Stimulated activated CD8-positive, alpha-beta memory T cell treated with anti-CD3 and anti-CD28 coated beads, Interleukin-15, amount 100 ng/mL, for 1 hour (primary cell): ENCODE data around the gene CDH4.

Experiments
- DNase-seq: peaks from one replicate; pipeline ENCODE4 v3.0.0-alpha.2; 2020; ENCODE audit warnings: low read depth

Gene CDH4

DNA sequence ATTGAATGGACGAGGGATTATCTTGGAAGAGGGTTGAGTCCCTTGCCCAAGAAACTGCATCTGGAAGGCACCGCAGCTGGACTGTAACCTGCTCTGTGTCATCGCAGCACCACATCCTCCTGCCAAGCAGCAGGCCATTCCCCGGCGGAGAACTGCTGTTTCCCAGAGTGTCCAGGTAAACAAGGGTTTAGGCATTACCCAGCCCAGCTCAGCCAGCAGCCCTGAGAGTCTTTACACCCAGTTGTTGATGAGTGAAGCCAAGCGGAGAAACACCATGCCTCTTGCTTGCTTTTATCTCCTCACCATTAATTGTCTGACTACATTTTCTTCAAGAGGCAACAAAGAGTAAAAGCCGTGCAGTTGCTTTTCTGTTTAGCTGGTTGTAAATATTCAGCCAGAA lies 104.1 kb downstream of the CDH4 start:
- no peak for DNase-seq

DNA sequence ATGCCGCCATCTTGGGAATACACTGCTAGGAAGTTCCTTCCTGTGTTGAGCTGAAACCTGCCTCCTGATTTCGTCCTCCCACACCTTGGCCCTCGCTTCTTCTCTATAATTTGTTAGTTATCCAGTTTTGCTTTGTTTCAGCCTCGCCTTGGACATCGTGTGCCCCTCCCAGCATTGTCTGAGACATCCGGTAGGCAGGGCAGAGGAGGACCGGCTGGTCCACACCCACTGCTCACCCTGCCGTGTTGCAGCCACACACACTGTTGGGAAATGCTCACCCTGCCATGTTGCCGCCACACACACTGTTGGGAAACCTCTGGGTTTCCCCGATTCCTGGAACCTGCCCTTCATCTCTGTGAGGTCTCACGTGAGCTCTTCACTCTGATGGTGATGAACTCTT lies 105.1 kb downstream of the CDH4 start:
- DNase-seq = no peak

DNA sequence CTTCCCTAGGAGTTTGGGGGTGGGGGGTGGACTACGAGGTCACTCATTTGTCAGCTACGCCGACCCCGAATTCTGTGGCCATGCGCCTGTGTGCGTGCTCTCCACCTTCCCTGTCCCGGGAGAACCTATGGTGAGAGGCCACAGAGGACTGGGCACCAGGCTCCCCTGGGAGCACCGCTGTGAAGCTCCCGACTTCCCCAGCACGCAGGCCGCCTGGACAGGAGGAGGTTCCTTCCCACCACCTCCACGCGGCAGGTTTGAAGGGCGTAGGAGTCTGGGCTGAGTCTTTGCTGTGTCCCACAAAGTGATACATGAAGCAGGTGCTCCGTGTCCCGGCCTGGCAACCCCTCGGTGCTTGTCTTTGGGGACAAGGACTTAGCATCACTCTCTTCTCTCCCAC lies 107.2 kb downstream of the CDH4 start:
- no peak for DNase-seq

DNA sequence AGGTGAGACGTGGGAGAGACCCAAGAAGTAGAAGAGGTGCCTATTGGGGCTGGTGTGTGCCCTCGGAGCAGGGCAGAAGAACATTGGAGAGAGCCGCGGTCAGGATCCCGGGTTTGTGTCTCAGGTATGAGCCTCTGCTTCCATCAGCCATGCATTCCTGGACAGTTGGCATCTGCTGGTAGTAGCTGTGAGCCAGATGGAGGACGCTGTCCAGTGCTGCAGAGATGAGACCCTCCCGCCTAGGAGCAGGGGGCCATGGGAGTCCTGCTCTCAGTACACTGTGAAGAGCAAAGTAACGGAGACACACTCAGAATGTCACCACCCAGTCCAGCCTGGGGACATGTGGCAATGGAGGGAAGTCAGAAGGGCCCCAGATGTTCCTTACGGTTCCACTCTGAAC lies 108.2 kb downstream of the CDH4 start:
- DNase-seq = no peak

DNA sequence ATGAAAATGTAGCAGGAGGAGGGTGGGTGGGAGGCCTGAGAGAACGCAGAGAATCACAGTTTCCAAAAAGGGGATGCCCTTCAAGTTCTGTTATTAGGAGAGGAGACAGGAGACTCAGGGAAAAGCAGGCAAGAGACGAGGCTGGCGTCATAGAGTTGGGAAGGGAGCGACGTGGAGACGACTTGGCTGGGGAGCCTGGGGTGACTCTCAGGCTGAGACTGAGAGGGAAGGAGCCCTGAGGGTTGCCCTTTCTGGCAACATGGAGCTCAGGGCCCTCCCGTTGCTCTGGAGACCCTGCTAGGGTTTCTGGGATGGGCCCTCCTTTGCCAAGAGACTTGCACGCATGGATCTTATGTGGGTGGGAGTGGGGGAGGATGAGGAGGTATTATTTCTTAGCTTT lies 108.9 kb downstream of the CDH4 start:
- no peak for DNase-seq

DNA sequence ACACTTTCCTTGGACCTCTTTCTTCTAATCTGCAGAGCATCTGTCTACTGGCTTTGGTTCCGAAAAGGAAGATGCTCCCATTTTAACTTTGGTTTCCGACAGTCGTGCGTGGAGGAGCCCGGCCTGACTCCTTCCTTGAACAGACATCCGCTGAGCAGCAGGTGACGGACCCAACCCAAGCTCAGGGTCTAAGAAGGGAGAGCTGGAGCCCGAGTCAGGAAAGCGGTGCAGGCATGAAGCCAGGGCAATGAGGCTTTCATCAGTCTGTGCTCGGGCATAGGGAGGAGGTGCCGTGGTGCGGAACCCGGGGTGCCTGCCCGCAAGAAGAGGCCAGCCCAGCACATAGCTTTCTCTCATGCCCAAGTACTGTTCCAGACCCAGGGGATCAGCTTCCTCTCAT lies 109.4 kb downstream of the CDH4 start:
- DNase-seq = no peak

DNA sequence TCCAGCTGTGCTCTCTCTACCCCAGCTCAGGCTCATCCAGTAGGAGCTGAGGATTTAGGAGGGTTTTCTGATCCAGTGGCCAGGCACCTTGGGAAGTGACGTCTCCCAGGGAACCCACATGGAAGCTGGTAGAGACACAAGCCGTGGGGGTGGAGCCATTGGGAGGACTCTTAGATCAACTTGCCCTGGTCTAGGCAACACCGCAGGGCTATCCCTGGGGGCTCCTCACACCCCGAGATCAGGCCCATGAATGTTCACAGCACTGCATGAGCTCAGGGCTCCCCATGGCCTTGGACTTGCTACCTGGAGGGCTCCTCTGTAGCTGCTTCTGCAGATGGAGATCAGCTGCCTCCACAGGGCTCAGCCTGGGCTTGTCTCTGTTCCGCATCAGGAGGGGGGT lies 112.1 kb downstream of the CDH4 start:
- DNase-seq = no peak

DNA sequence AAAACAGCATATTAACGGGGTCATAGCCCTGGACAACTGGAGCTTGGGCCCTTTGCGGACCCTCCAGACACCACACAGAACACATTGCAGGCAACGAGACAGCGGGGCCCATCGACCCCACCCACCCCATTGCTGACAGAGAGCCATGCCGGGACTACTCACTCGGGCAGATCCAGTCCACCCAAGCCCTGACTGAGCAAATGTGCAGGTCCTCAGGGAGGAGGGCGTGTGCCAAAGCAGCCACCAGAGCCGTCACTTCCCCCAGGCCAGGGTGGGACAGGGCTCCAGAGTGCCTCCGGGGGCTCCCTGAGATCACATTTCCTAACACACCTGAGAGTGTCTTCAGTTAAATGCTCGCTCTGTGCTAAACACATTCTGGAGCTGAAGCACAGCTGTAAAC lies 114.9 kb downstream of the CDH4 start:
- no peak for DNase-seq

DNA sequence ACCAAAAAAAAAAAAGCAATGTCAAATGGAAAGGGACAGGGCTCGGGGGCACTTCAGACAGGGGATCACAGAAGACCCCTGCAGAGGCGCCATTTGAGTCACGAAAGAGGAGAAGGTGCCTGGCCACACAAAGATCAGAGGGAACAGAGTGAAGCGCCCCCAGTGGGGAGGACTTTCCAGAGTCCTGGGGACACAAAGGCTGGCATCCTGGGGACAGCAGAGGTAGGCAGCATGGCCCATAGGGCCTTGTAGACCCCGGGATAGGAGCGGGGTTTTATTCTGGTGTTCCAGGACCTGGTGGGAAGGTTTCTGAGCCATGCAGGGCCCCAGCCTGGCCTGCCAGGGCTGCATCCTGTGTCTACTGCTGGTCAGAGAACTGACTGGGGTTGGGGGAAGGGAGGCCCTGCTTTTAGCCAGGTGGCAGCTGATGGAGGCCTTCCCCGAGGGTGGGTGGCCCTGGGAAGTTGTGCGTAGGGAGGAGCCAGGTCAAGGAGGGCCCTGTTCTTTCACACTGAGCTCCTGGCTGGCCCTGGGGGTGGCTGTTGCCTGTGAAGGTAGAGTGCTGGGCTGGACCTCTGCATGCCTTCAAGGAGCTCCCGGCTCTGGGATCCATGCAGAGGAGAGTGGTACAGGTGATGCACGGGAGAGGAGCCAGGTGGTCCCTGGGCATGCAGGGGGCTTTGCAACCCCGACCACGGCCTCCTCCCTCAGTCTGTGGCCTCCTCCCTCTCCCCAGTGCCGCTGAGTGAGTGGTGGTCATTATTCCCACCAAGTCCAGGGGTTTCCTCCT lies 117.9 kb downstream of the CDH4 start:
- DNase-seq = no peak

DNA sequence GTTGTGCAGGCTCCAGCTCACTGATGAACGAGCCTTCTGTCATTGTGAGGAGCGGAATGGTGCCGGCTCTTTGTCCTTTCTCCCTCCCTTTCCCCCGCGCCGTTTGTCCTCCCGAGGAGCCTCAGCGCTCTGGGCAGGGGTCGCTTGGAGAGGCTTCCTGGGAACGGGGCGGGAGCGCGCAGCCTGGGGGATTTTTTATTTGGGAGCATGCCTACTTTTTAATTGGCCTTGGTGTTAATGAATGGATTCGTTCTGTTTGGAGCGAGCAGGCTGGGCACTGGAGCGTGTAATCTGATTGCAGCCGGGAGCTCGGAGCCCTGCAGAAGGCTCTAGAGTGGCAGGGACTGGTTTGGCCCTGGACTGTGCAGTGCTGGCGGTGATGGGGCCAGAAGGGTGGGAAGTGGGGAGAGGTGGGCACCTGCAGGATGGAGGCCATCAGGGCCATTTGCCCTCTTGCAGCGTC lies 118.8 kb downstream of the CDH4 start:
- DNase-seq = no peak

DNA sequence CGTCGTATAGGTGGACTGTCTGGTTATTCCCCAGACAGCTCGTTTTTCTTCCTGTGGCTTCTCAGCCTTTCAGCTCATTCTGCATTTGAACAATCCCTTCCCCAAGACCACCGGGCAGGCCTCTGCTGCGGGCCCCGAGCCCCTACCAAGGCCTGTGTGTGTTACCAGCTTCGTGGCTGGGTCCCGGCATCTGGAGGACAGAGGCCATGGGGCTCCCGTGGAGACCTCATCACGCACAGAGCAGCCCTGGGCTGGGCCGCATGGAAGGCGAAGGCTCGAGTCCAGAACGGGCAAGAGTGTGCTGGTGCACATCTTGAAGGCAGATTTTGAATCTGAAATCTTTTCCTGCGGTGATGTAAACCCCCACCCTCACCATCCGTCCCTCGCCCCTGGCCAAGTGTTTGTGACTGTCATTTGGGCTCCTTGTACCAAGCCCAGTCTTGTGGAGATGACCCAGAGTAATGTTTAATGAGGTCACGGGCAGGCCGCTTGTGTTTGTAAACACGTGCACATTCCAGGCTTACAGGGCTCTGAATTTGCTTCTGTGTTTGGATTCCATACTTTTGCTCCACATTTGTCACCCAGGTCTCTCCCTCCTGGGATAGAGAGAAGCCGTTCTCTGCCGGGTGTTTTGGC lies 119.6 kb downstream of the CDH4 start:
- DNase-seq = no peak

DNA sequence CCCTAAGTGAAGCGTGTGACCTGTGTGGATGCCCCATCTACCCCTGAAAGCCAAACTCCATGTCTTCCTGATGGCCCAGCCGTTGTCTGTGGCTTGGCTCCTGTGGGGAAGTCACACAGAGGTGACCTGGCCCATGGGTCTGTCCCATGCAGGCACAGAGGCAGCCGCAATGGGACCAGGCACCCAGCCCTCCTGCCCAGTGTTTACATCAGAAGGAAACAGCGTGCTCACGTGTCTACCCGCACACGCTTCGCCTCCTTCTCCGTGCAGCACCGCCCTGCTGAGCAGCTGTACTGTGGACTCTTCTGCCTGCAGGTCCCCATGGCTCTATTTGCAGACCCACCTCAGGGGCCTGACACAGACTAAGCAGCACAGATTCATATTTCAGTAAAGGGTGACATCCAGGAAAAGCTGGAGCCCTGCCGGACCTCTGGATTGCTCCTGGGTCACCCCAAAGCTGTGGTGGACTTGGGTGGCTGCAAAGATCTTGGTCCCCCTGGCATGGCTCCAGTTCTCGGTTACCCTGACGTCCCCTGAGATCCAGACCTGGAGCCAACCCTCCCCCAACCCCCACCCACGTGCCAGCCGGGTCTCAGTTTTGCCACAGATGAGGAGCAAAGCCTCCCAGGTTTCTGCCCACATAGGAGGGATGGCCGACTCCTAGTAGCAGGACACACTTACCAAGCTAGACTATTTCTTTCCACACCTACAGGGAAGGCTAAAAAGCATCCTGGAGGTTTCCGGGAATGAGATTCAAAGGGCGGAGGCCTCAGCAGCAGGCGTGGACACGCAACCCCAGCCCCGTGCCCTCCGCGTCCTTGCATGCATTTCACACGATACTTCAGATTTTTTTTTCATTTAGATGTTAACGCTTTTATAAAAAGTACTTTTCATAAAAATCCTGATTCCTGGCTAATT lies 120.3 kb downstream of the CDH4 start:
- no peak for DNase-seq

DNA sequence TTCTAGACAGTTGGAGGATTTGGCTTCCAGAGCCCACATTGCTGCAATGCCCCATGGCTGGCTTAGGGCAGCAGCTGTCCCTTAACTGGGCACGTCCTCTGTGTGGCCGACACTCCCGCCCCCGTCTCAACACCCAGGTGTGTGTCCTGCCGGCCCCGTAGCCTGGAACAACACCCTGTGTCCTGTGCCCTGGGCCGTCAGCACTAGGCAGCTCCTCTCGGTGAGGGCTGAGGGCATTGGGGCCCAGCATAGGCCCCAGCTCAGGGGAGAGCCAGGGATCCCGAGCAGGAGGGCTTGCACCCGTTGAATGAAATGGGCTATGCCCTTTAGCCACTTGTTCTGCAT lies 121.0 kb downstream of the CDH4 start:
- DNase-seq = no peak

DNA sequence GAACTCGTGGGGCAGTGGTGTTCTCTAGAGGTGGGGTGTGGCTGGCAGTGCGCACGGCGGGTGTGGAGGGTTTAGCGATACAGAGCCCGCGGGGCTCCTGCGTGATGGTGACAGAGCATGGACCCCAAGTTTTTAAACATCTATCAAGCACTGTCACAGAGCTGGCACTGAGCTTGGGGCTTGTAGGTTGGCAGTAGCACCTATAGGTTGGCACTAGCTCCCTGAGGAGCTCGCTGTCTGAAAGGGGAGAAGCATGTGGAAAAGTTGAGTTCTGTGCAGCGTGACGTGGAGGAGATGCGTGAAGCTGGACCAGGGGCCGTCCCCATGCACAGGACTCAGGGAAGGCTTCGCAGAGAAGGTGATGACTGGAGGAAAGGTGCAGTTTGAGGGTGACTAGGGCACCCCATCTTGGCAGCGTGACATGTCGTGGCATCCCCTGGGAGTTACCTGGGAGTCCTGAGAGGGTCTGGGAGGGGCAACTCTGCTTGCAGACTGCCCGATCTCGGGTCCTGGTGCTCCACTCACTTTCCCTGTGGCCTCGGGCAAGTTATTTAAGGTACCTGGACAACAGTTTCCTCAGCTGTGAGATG lies 122.0 kb downstream of the CDH4 start:
- no peak for DNase-seq

DNA sequence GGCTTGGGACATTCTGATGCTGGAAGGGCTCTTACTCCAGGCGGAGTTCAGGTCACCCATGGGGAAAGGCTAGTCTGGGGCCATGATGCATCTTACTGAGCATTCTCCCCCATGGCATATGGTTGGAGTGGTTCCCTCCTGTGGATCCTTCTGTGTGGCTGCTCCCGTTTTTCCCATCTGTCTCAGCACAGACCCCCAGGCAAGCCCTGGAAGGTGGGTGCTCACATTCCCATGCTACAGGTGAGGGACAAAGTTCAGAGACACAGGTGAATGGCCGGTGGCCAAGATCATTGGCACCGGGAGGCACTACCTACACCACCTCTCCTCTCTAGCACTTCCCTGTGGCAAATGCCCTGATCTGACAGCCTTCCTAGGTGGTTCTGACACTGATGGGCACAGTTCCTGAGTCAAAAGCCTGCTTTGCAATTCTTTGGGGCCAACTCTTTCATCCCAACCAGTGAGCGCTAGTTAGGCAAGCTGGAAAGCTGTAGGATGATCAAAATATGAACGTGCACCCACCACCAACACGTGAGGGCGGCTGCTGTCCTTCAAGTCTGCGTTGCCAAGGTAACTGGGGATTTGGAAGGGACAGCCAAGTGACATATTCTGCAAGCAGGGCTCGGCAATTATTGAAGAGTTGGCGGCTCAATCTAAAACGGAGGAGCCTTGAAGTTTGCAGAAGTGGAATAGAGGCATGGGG lies 124.6 kb downstream of the CDH4 start:
- no peak for DNase-seq

DNA sequence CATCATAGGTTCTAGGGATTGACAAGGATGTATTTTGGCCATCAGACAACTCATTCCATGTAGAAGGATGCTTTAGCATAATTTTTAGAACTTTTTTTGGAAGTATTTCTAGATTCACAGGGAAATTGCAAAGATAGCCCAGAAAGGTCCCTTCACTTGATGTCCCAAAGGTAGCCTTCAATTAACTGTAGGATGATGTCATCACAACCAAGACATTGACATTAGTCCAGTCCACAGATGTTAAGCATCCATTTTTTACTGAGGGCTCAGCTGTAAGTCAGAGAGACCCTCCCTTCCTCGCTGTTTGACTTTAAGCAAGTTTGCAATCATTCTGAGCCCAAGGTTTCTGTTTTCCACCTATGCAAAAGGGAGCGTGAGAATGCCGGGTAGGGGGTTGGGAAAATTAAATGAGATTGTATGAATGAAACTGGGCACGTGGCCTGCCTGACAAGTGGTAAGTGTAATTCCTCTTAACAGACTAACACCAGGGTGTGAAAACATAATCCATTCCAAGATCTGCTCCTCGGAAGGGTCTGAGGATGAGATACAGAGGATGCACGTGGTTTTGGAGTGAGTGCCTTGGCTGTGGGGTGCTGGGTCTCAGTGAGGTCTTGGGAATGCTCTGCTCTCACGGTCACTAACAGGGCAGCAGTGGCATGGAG lies 126.8 kb downstream of the CDH4 start:
- no peak for DNase-seq

DNA sequence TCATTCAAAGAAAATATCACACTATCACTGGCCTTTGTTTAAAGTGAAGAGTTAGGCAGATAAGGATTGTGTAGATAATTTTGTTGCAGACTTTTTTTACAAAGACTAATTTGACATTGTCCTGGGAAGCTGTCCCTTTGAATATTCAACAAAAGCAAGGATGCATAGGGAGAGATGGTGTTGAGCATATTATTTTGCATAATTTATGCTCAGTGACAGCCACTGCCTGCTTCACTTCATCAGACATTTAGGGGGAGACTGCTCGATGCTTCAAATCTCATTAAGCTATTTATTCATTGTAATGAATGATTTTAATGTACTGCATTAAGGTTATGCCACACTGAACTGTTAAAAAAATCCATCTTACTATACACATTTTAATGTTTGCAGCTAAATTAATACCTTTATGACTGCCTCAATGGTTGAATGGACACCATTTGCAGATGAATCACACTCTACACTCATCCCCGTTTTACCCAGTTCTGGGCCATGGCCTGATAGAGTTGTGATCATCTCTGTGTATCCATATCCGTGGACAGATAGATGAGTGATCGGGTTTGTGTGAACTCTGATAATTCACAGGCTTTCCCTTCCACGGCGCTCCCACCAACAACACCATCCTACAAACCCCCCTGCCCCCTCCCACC lies 128.0 kb downstream of the CDH4 start:
- no peak for DNase-seq

DNA sequence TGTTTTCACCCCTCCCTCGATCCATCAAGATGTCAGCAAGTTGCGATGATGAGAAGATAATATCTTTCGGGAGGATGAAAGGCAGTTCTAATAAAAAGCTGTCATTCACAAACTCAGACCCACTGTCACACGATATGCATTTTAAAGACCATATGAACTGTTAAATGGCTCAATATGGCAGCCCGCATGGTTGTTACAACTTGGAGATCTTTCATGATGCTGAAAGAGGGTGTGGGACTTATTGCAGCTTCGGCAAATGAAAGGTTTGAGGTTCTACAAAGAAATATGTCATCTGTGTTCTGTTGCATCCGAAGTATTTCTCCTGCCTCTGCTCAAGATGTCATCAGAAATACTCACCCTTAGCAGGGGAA lies 128.5 kb downstream of the CDH4 start:
- DNase-seq = no peak

DNA sequence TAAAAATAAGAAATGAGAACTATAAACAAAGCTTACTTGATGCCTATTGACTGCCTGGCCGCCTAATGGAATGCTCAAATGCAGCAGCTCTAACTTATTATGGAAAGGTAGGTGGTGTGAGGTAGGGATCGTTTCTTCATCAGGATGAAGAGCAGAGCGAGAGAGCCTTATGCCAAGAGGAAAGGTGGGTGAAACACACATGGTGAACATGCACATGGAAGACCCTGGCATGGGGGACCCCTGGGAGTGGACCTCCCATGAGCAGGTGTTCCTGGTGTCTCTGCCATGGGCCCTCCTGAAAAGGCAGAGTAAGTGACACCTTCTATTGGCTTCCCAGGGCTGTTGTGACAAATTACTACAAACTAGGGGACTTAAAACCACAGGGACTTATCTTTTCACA lies 130.1 kb downstream of the CDH4 start:
- no peak for DNase-seq

DNA sequence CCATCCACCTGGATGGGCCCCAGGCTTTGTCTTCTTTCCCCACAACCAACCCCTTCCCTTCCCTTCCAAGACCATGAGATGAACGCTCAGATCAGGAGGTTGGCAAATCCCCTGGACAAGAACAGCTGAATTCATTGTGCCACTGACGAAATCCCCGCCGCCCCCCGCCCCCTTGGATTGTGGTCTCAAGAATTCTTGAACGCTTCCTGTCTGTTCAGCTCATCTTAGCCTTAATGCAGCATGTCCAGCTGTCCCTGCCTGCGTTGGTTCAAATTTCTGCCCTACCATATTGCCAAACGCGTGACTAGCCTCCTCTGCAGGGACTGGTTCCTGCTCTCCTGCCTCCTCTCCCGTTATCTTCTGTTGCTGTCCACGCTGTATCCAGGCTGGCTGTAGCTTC lies 133.2 kb downstream of the CDH4 start:
- DNase-seq = no peak

DNA sequence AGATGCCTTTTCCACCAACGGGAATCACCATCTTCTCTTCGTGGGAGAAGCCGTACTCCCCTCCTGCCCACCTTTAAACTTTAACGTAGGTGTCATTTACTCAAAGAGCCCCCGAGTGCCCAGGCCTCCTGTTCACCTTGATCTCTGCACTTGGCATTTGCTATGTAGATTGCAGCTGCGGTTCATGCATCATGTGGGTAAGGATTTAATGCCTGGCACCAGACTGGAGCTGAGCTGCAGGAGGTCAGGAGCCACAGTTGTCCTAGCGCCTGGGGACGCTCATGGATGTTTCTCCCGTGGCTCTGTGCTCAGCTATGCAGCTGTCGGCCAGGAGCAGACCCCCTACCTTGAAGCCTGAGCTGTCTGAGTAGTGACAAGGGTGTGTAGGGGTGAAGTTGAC lies 133.7 kb downstream of the CDH4 start:
- DNase-seq = no peak
